NCI-H460 (cell line): ENCODE results near the gene GSDME. TPM values are rescaled to one million over a fixed set of nuclear protein-coding genes. Genes with fewer than 3 reads are reported as not detected.

Experiments used
- DNase-seq: peaks from one replicate; pipeline ENCODE4 v3.0.0-alpha.2; 2016; ENCODE audit warnings: low read depth; ENCODE audit errors: extremely low read depth
- total RNA-seq: library from RNA; depleted of rRNA; stranded (reverse); fragments of >200 nt; shearing (Covaris generic); gene quantifications from 2 replicates; pipeline ENCODE4 v1.2.3, GENCODE V29; 2014

The GSDME gene
- total RNA-seq, 1 experiment from 2014 or later, result 6.5 TPM

GRCh38 chr7:24777806-24778205 lies 20.5 kb upstream of the GSDME start:
- DNase-seq, result no peak

GRCh38 chr7:24773646-24774045 lies 16.4 kb upstream of the GSDME start:
- DNase-seq, result no peak

- no peak for DNase-seq
These were observed 12.6 kb upstream of the GSDME start for GRCh38 chr7:24769851-24770250.

- no peak for DNase-seq
These were observed 12.0 kb upstream of the GSDME start for GRCh38 chr7:24769014-24769830.

GRCh38 chr7:24767878-24768569 lies 10.8 kb upstream of the GSDME start:
- DNase-seq, result no peak

GRCh38 chr7:24764972-24765744 lies 7.9 kb upstream of the GSDME start:
- DNase-seq, result no peak

- DNase-seq, result no peak
These were observed 6.7 kb upstream of the GSDME start for GRCh38 chr7:24764011-24764410.

GRCh38 chr7:24763303-24763901 lies 6.1 kb upstream of the GSDME start:
- DNase-seq, result no peak

GRCh38 chr7:24762771-24763170 lies 5.5 kb upstream of the GSDME start:
- DNase-seq, result no peak

- DNase-seq, result no peak
These were observed 3.7 kb upstream of the GSDME start for GRCh38 chr7:24760968-24761367.

GRCh38 chr7:24756545-24757352 lies 515 bp downstream of the GSDME start:
- DNase-seq, result no peak

- DNase-seq, result no peak
These were observed 1.5 kb downstream of the GSDME start for GRCh38 chr7:24755541-24756407.

GRCh38 chr7:24754906-24755506 lies 2.3 kb downstream of the GSDME start:
- no peak for DNase-seq

- DNase-seq, result no peak
These were observed 5.0 kb downstream of the GSDME start for GRCh38 chr7:24752073-24752800.

- no peak for DNase-seq
These were observed 5.8 kb downstream of the GSDME start for GRCh38 chr7:24751484-24751883.

GRCh38 chr7:24750441-24751055 lies 6.7 kb downstream of the GSDME start:
- DNase-seq, result no peak

- no peak for DNase-seq
These were observed 8.7 kb downstream of the GSDME start for GRCh38 chr7:24748521-24748920.

- DNase-seq, result no peak
These were observed 11.9 kb downstream of the GSDME start for GRCh38 chr7:24745355-24745754.
